Omental fat pad (tissue), 4 donors: ENCODE data around the gene KCNV2. TPM values are rescaled to one million over a fixed set of nuclear protein-coding genes. Genes with fewer than 3 reads are reported as not detected.

Source experiments
- ATAC-seq: fragments of 150-250 bp; one replicate; pipeline ENCODE4 v1.9.1; 2016; ENCODE audit warnings: mild to moderate bottlenecking, moderate library complexity; ENCODE audit not compliant: low FRiP score
- DNase-seq: peaks from one replicate; pipeline ENCODE4 v3.0.0-alpha.2; 2019; ENCODE audit warnings: low spot score
- total RNA-seq, 4 donors: library from RNA; depleted of rRNA; stranded (reverse); fragments of >200 nt; gene quantifications; one replicate each; pipeline ENCODE4 v1.1.0, GENCODE V29; 2016
- TF ChIP-seq, protein P1 (sequence below), 3 donors: fragments of 450-650 bp; IDR thresholded peaks; one replicate each; pipeline ENCODE4 v1.5.1; 2016 to 2017; ENCODE audit warnings: antibody characterized with exemption in 3 of 3, mild to moderate bottlenecking in 3 of 3, moderate library complexity in 2 of 3

Gene KCNV2
- total RNA-seq, 4 donors from 2014 or later: not detected

DNA sequence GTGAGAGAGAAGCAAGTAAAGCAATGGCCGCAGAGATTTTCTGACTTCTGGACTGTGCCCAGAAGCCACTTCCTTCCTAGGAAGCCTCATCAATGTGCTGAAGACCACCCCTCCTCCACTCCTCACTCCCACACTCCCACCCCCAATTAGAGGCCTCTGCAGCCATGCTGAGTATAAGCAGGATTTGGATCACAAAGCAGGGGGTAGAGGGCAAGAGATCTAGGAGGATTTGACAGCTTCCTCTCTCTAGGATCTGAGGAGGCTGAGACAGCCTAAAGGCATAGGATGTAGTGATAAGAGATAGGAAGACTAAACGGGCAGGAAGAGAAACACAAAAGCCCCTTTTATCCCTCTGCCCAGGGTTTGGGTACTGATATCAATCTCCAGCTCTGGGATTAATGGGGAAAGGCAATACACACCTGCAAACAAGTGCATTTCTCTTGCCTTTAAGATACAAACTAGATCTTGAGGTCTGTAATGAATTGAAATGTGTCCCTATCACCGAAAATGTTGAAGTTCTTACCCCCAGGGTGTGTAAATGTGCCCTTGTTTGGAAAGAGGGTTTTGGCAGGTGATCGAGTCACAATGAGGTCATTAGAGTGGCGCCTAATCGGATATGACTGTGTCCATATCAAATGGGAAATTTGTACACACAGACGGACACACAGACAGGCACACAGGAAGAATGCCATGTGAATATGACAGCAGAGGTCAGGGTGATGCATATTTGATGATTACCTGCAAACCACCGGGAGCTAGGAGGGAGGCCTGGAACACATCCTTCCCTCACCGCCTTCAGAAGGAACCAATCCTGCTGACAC lies 28.5 kb downstream of the KCNV2 start:
- ATAC-seq: no peak
- TF ChIP-seq, protein P1, sequence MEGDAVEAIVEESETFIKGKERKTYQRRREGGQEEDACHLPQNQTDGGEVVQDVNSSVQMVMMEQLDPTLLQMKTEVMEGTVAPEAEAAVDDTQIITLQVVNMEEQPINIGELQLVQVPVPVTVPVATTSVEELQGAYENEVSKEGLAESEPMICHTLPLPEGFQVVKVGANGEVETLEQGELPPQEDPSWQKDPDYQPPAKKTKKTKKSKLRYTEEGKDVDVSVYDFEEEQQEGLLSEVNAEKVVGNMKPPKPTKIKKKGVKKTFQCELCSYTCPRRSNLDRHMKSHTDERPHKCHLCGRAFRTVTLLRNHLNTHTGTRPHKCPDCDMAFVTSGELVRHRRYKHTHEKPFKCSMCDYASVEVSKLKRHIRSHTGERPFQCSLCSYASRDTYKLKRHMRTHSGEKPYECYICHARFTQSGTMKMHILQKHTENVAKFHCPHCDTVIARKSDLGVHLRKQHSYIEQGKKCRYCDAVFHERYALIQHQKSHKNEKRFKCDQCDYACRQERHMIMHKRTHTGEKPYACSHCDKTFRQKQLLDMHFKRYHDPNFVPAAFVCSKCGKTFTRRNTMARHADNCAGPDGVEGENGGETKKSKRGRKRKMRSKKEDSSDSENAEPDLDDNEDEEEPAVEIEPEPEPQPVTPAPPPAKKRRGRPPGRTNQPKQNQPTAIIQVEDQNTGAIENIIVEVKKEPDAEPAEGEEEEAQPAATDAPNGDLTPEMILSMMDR (IDR thresholded peaks at IDR 0.05): no peak
- no peak for DNase-seq

DNA sequence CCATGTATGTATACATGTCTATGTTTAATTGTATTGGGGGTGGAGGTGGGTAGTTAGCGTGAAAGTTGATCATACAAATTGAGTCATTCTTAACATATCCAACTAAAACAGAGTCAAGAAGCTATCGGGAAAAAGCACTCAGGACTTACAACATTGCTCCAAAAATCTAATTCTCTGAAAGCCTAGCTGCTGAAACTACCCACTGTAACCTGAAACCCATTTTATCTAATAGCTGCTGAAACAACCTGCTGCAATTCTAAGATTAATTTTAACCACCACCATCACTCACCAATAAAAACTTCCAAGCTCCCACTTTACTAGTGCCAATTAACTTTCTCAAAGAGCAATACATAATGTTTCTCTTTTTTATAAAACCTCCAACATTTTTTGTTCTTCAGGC lies 32.2 kb downstream of the KCNV2 start:
- ATAC-seq (no peak), DNase-seq (no peak)
- TF ChIP-seq, protein P1 (IDR thresholded peaks at IDR 0.05): no peak

DNA sequence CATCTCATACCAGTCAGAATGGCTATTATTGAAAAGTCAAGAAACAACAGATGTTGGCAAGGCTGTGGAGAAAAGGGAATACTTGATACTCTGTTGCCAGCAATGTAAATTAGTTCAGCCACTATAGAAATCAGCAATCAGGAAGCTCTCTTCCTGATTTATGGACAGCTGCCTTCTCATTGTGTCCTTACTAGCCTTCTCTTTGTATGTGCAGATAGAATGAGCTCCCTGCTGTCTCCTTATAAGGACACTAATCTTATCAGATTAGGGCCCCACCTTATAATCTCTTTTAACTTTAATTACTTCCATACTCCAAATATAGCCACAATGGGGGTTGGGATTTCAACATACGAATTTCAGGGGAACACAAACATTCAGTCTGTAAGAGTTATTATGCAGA lies 38.0 kb downstream of the KCNV2 start:
- TF ChIP-seq, protein P1 (IDR thresholded peaks at IDR 0.05): no peak
- ATAC-seq: no peak

DNA sequence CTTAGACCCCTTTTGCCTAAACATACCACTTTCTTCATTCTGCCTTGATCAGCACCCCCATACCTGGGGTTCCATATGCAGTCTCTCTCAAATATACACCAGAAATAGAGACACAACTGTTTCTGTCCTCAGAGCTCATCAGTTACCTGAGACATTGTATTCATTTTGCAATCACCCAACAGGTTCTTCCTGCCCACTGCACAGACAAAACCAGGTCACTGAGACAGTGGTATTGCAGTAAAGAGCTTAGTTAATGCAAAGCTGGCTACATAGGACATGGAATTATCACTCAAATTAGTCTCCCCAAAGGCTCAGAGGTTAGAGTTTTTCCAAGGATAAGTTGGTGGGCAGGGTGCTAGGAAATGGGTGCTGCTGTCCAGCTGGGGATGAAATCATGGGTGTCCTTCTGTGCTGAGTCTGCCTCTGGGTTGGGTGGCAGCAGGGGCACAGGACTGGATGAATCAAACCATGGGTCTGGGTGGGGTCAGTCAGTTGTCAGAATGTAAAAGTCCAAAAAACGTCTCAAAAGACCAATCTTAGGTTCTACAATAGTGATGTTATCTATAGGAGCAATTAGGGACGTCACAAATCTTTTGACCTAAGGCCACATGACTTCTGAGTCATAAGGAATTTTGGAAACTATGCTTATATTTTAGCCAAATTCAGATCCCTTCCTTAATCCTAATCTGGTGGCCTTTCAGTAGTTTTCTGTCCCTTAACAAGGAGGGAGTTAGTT lies 41.0 kb downstream of the KCNV2 start:
- DNase-seq: no peak
- ATAC-seq: no peak
- TF ChIP-seq, protein P1 (IDR thresholded peaks at IDR 0.05): no peak

More for the DNA sequence above, 38.0 kb downstream of the KCNV2 start:
- DNase-seq: no peak

DNA sequence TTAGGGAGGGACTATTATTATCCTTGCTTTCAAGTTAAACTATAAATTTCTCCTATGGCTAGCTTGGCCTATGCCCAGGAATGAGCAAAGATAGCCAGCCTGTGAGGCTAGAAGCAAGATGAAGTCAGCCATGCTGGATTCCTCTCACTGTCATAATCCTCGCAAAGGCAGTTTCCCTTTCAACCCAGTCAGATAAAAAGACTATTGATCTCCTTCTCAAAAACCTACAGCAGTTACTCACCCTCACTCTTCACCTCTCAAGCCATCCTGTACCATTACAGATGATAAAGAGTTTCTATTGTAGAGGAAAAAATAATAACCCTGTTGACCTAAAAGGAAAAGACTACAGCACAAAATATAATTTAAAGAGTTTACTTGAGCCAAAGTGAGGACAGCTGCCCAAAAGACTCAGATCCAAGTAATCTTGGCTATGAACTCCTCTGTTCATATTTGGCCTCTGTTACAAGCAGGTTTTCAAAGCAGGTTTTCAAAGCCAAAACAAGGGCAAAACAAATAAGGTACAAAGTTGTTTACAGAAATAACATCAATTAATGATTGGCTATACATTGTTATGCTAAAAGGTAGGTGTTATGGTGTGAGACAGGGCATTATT lies 41.7 kb downstream of the KCNV2 start:
- ATAC-seq (no peak), DNase-seq (no peak)
- TF ChIP-seq, protein P1 (IDR thresholded peaks at IDR 0.05): no peak

DNA sequence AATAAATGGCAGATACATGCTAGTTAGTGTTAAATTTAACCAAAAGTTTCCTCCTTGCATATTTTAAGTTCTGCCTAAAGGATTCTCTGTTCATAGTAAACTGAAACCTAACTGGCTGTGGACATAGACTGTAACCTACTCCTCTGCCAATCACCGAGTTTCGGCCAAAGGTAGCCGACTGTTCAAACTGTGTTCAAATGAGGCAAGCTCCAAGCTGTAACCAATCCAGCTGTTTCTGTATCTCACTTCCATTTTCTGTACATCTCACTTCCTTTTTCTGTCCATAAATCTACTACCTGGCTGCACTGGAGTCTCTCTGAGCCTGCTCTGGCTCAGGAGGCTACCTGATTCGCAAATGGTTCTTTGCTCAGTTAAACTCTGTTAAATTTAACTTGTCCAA lies 44.1 kb downstream of the KCNV2 start:
- DNase-seq (no peak), ATAC-seq (no peak)
- TF ChIP-seq, protein P1 (IDR thresholded peaks at IDR 0.05): no peak
